NT2/D1 (cell line): ENCODE results near the gene GRK6.
A peak's percentile ranks its signal among the peaks of the same experiment; 100 is the strongest.

Source experiments
- DNase-seq: peaks from one replicate; pipeline ENCODE4 v3.0.0-alpha.2; 2011; ENCODE audit warnings: low read depth, low spot score
- H3K27me3 ChIP-seq: 2 replicates; pipeline ENCODE4 v1.6.0; 2011; ENCODE audit warnings: mild to moderate bottlenecking; ENCODE audit not compliant: insufficient read length, insufficient read depth
- H3K36me3 ChIP-seq: 2 replicates; pipeline ENCODE4 v1.6.1; 2011; ENCODE audit warnings: mild to moderate bottlenecking, low read length, mixed read lengths; ENCODE audit not compliant: insufficient read depth, insufficient read length
- H3K4me1 ChIP-seq: 2 replicates; pipeline ENCODE4 v1.5.1; 2011; ENCODE audit not compliant: insufficient read depth, insufficient read length
- H3K4me3 ChIP-seq: 2 replicates; pipeline ENCODE4 v1.5.1; 2011; ENCODE audit warnings: low read depth; ENCODE audit not compliant: insufficient read length
- H3K9ac ChIP-seq: 2 replicates; pipeline ENCODE4 v1.6.0; 2011; ENCODE audit warnings: low read depth; ENCODE audit not compliant: insufficient read length
- H3K9me3 ChIP-seq: 2 replicates; pipeline ENCODE4 v1.5.1; 2011; ENCODE audit warnings: mild to moderate bottlenecking, low read length; ENCODE audit not compliant: insufficient read depth
- SUZ12 ChIP-seq: IDR thresholded peaks from 2 replicates; pipeline ENCODE4 v1.6.1; 2011; ENCODE audit not compliant: insufficient read length, insufficient read depth; ENCODE audit errors: extremely low read depth
- YY1 ChIP-seq: IDR thresholded peaks from 2 replicates; pipeline ENCODE4 v1.6.1; 2011; ENCODE audit not compliant: insufficient read length, insufficient read depth
- ZNF274 ChIP-seq: IDR thresholded peaks from 2 replicates; pipeline ENCODE4 v1.6.1; 2011; ENCODE audit warnings: mild to moderate bottlenecking, low read depth, low read length

GRK6 gene

DNA sequence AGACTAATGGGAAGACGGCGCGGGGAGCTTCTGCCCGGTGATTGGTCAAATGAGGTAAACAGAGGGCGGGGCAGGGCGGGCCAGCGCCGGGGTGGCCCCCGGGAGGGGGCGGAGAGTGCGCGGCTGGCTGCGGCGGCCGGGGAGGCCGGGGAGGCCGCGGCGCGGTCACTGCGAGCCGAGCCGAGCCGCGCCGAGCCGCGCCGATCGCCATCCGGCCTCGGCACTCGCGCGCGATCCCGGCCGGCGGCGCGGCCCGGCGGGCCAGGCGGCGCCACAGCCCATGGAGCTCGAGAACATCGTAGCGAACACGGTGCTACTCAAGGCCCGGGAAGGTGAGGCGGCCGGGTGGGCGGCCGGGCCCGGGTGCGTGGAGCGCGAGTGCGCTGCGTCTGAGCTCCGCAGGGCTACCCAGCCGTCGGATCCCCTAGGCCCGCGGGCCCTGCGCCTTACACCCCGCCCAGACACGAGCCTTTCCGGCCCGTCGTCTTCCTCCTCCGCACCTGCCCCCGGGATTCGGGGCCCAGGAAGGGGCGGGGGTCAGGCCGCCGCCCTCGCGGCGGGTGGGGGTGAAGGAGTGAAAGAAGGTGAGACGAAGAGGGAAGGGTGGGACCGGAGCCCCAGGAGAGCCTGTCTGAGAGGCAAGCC is at the start of gene GRK6:
Gene GRK6 (plus strand): TSS at position 111 of the 645 bp plus-strand sequence. CDS start 170 bp downstream, at position 281.
- Histone ChIP-seq H3K4me1 (peaks cover 25% of the 10 kb centered on the region), H3K27me3 (no peaks in the 10 kb centered on the region), H3K9me3 (no peaks in the 10 kb centered on the region), H3K9ac (peak within 1 kb of the TSS; percentile 97), H3K36me3 (peaks cover 28% of the 10 kb centered on the region), H3K4me3 (peak within 1 kb of the TSS; percentile 90)
- no peak for DNase-seq
- TF ChIP-seq SUZ12 = no peak

DNA sequence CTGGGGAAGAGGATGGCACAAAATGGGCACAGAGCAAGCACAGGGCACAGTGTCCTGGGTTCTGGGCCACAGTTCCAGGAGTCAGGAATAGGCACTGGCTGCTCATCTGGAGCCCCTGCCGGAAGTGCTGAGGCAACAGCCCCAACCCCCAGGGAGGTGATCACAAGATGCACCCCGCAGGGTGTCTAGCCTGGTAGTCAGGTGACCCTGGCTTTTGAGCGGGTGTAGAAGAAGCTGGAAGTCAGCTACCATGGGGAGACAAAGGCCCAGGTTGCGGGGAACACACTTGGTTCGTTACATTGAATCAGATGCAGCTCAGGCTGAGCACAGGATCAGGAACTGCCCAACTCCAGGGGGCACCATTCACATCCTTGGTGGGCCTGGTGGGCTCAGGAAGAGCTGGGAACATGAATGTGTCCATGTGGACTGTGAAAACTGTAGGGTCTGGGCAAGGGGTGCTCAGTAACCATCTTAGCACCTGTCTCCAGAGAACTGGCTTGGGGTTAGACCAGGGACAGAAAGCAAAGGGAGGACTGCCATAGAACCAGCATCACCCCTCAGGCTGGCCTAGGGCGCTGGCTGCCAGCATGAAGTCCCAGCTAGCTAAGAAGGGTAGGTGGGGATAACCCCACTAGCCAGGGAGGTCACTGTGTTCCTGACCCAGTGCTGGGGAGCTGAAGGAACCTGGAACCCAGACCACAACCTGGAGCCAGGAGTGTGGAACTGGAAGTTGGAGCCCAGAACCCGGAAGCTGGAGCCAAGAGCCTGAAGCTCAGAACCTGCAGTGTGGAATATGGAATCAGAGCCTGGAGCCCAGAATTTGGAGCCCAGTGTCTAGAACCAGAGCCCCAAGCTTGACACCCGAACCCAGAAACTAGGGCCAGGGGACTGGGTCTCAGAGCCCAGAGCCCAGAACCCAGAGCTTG is 48.4 kb upstream of the GRK6 start:
- Histone ChIP-seq H3K36me3 (no peaks in the 10 kb centered on the region), H3K9ac (no peak overlapping the region), H3K4me1 (peaks cover 8% of the 10 kb centered on the region), H3K27me3 (peaks cover 3% of the 10 kb centered on the region), H3K9me3 (no peaks in the 10 kb centered on the region), H3K4me3 (no peak overlapping the region)
- TF ChIP-seq SUZ12 = no peak
- TF ChIP-seq ZNF274 = no peak
- no peak for TF ChIP-seq YY1
- DNase-seq = no peak

DNA sequence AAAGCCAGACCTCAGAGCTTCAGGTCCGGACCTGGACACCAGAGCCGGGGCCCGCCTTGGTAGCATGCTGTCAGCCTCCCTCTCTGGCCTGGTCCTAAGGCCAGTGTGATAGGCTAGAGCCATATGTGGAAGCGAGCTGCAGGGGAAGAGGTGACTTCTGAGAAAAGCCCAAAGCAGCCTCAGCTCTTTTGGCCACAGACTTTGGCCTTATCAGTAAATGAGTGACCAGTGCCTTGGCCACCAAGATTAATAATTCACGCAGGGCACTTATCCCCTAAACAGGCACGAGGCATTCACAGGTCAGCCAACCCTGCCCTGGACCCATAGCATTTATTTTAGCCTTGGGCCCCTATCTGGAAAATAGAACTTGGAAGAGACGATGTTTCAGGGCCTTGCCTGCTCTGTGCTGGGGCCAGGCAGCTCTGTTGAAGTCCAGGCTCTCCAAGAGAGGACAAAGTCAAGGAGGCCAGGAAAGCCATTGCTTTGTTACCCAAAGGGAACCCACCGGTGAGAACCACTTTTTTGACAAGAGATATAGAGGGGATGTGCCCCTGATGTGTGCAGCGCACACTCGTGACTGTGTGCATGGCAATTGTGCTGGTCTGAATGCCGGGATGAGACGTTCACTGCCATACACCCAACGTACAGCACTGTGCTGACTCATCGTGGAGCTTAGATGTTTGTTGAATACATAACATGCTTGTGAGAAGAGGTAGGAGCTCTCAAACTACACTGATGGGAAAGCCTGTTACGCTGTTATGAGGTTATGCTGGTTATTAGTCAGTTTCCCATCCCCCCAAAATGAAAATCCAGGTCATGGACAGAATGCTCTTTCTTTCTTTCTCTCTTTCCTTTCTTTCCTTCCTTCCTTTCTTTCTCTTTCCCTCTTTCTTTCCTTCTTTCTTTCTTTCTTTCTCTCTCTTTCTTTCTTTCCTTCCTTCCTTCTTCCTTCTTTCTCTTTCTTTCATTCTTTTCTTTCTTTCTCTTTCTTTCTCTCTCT is 47.3 kb upstream of the GRK6 start:
- DNase-seq = no peak
- peaks cover 8% of the 10 kb centered on the region for H3K4me1 ChIP-seq
- peaks cover 3% of the 10 kb centered on the region for H3K27me3 ChIP-seq
- H3K9ac ChIP-seq = no peak overlapping the region
- H3K36me3 ChIP-seq = no peaks in the 10 kb centered on the region
- TF ChIP-seq SUZ12 (no peak), ZNF274 (no peak), YY1 (no peak)
- no peak overlapping the region for H3K4me3 ChIP-seq
- H3K9me3 ChIP-seq = no peaks in the 10 kb centered on the region

- H3K9ac ChIP-seq = no peak overlapping the region
- no peak for DNase-seq
- TF ChIP-seq ZNF274 (no peak), YY1 (no peak), SUZ12 (no peak)
- no peaks in the 10 kb centered on the region for H3K9me3 ChIP-seq
- H3K4me3 ChIP-seq = no peak overlapping the region
- no peaks in the 10 kb centered on the region for H3K36me3 ChIP-seq
- H3K27me3 ChIP-seq = peaks cover 6% of the 10 kb centered on the region
- peaks cover 8% of the 10 kb centered on the region for H3K4me1 ChIP-seq
Measured at GRCh38 chr5:177380805-177381126, 45.7 kb upstream of the GRK6 start.

DNA sequence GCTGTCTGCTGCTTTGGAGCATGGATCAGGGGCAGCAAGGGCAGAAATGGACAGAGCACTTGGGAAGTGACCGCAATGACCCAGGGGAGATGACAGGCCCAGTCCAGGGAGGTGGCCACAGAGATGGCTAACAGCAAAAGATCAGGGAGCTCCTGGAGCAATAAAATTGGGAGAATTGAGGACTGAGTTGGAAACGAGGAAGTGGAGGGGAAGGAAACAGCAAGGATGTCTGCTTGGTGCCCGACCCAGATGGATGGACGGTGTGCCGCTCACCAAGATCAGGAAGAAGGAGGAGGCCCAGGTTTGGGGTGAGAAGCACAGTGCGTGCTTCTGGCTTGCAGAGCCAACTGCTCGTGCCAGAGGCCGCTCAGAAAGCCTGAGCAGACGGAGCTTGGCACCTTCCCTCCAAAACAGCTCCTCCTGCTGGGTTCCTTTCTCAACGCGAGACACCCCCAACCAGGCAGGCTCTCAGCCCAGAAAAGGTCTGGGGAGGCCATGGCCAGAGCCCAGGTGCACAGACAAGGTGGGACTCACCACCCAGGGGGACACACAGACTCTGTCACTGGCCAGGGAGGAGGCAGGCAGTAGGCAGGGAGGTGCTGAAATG is 44.0 kb upstream of the GRK6 start:
- Histone ChIP-seq H3K9me3 (no peaks in the 10 kb centered on the region), H3K4me1 (peaks cover 8% of the 10 kb centered on the region), H3K36me3 (no peaks in the 10 kb centered on the region), H3K4me3 (no peak overlapping the region), H3K27me3 (peaks cover 13% of the 10 kb centered on the region), H3K9ac (peak overlapping the region; percentile 12)
- DNase-seq = no peak
- TF ChIP-seq ZNF274 (no peak), SUZ12 (no peak), YY1 (no peak)

GRCh38 chr5:177383181-177383580 is 43.3 kb upstream of the GRK6 start:
- Histone ChIP-seq H3K9ac (no peak overlapping the region), H3K4me3 (no peak overlapping the region), H3K9me3 (no peaks in the 10 kb centered on the region), H3K36me3 (no peaks in the 10 kb centered on the region), H3K4me1 (peaks cover 8% of the 10 kb centered on the region), H3K27me3 (peaks cover 16% of the 10 kb centered on the region)
- no peak for DNase-seq
- TF ChIP-seq YY1 = no peak
